HepG2 (cell line): ENCODE measurements around the gene PLEKHN1. TPM values are rescaled to one million over a fixed set of nuclear protein-coding genes. Genes with fewer than 3 reads are reported as not detected.

ENCODE experiments used
- AGO2 ChIP-seq: fragments of 200-400 bp; formaldehyde crosslinking; optimal IDR thresholded peaks from 2 replicates; pipeline ENCODE3; 2017; ENCODE audit warnings: mild to moderate bottlenecking, low read depth, low read length, moderate library complexity
- ARID2 ChIP-seq: sonication (generic); formaldehyde crosslinking; IDR thresholded peaks from 2 replicates; pipeline ENCODE4 v1.8.1; 2022; ENCODE audit warnings: mild to moderate bottlenecking, missing genetic modification reagents, borderline replicate concordance
- ATAD3A ChIP-seq: sonication (generic); formaldehyde crosslinking; IDR thresholded peaks from 2 replicates; pipeline ENCODE4 v1.4.0; 2020; ENCODE audit warnings: missing genetic modification reagents
- HIC2 ChIP-seq: sonication (generic); formaldehyde crosslinking; IDR thresholded peaks from 2 replicates; pipeline ENCODE4 v1.9.0; 2022; ENCODE audit warnings: low read depth, missing genetic modification reagents
- HOXA3 ChIP-seq: sonication (generic); formaldehyde crosslinking; IDR thresholded peaks from 2 replicates; pipeline ENCODE4 v1.5.0; 2020; ENCODE audit warnings: missing genetic modification reagents
- LBX2 ChIP-seq: sonication (generic); formaldehyde crosslinking; IDR thresholded peaks from 2 replicates; pipeline ENCODE4 v1.5.0; 2020; ENCODE audit warnings: missing genetic modification reagents, mild to moderate bottlenecking, borderline replicate concordance
- MAX ChIP-seq: IDR thresholded peaks from 2 replicates; pipeline ENCODE4 v1.6.1; 2012; ENCODE audit warnings: inconsistent platforms
- MED1 ChIP-seq: sonication (generic); formaldehyde crosslinking; IDR thresholded peaks from 2 replicates; pipeline ENCODE4 v1.4.0; 2020; ENCODE audit warnings: missing genetic modification reagents
- MTERF4 ChIP-seq: sonication (generic); formaldehyde crosslinking; IDR thresholded peaks from 2 replicates; pipeline ENCODE4 v1.8.0; 2023; ENCODE audit warnings: mild to moderate bottlenecking, missing genetic modification reagents
- MZF1 ChIP-seq: sonication (generic); formaldehyde crosslinking; IDR thresholded peaks from 2 replicates; pipeline ENCODE4 v1.8.1; 2023; ENCODE audit warnings: mild to moderate bottlenecking, missing genetic modification reagents, borderline replicate concordance
- NAIF1 ChIP-seq: sonication (generic); formaldehyde crosslinking; IDR thresholded peaks from 2 replicates; pipeline ENCODE4 v1.5.0; 2020; ENCODE audit warnings: mild to moderate bottlenecking, missing genetic modification reagents, borderline replicate concordance
- NCOR1 ChIP-seq: fragments of 200-600 bp; sonication (generic); IDR thresholded peaks from 2 replicates; pipeline ENCODE4 v1.7.0; 2017; ENCODE audit warnings: antibody characterized with exemption, low read length, borderline replicate concordance
- POLR2G ChIP-seq: fragments of 200-400 bp; formaldehyde crosslinking; IDR thresholded peaks from 2 replicates; pipeline ENCODE4 v1.6.1; 2018; ENCODE audit warnings: mild to moderate bottlenecking, low read depth, low read length, moderate library complexity
- RBFOX2 ChIP-seq: fragments of 200-400 bp; formaldehyde crosslinking; IDR thresholded peaks from 2 replicates; pipeline ENCODE4 v1.6.1; 2017; ENCODE audit warnings: low read depth, mild to moderate bottlenecking, low read length
- SMAD1 ChIP-seq: sonication (generic); formaldehyde crosslinking; IDR thresholded peaks from 2 replicates; pipeline ENCODE4 v1.4.0; 2020; ENCODE audit warnings: missing genetic modification reagents, low read depth, mild to moderate bottlenecking, borderline replicate concordance
- TRAFD1 ChIP-seq: sonication (generic); formaldehyde crosslinking; IDR thresholded peaks from 2 replicates; pipeline ENCODE4 v1.5.1; 2020; ENCODE audit warnings: missing genetic modification reagents, mild to moderate bottlenecking, borderline replicate concordance
- ZKSCAN8 ChIP-seq: IDR thresholded peaks from 2 replicates; pipeline ENCODE4 v1.6.1; 2016; ENCODE audit warnings: borderline replicate concordance, missing genetic modification reagents, missing compliant biosample characterization
- ZNF383 ChIP-seq: sonication (generic); formaldehyde crosslinking; IDR thresholded peaks from 2 replicates; pipeline ENCODE4 v1.4.0; 2020; ENCODE audit warnings: missing genetic modification reagents, mild to moderate bottlenecking, borderline replicate concordance
- ZNF432 ChIP-seq: sonication (generic); formaldehyde crosslinking; IDR thresholded peaks from 2 replicates; pipeline ENCODE4 v1.5.0; 2020; ENCODE audit warnings: missing genetic modification reagents, mild to moderate bottlenecking, borderline replicate concordance
- ZNF446 ChIP-seq: sonication (generic); formaldehyde crosslinking; IDR thresholded peaks from 2 replicates; pipeline ENCODE4 v1.5.0; 2020; ENCODE audit warnings: mild to moderate bottlenecking, missing genetic modification reagents
- ZNF530 ChIP-seq: sonication (generic); formaldehyde crosslinking; IDR thresholded peaks from 2 replicates; pipeline ENCODE4 v1.5.0; 2020; ENCODE audit warnings: low read depth, mild to moderate bottlenecking, missing genetic modification reagents
- ZNF576 ChIP-seq: sonication (generic); formaldehyde crosslinking; IDR thresholded peaks from 2 replicates; pipeline ENCODE4 v1.4.0; 2020; ENCODE audit warnings: mild to moderate bottlenecking, missing genetic modification reagents
- ZNF747 ChIP-seq: sonication (generic); formaldehyde crosslinking; IDR thresholded peaks from 2 replicates; pipeline ENCODE4 v1.8.1; 2023; ENCODE audit warnings: missing genetic modification reagents, mild to moderate bottlenecking, borderline replicate concordance
- polyA plus RNA-seq, 8 experiments: library from polyadenylated mRNA; depleted of rRNA in 3 of 8; stranded (reverse) in 7 of 8; unstranded in 1 of 8; fragments of >200 nt; fragmentation: Illumina TruSeq in 4 of 8; extraction: Trizol in 4 of 8; gene quantifications; 2 replicates each; pipeline versions ENCODE4 v1.2.1 to v1.2.3, GENCODE V29; 2011 to 2016; ENCODE audit warnings: low read depth in 4 of 8, missing spikeins in 1 of 8, mixed read lengths in 1 of 8; ENCODE audit not compliant: insufficient read depth in 1 of 8
- total RNA-seq, 5 experiments: library from RNA; depleted of rRNA; stranded (reverse); fragments of >200 nt; fragmentation: Illumina TruSeq; extraction: Trizol; gene quantifications; 2 replicates each; pipeline ENCODE4 v1.2.3, GENCODE V29; 2016; ENCODE audit warnings: low read depth in 1 of 5

Gene PLEKHN1
- total and polyA plus RNA-seq, 2 of the 13 experiments (the other 11 are each of a cell fraction or from before 2014, with no cell fraction given) = 0.42 to 0.58 TPM

- no peak for TF ChIP-seq MTERF4 (CRISPR knock-in tag)
- TF ChIP-seq TRAFD1 = no peak
- TF ChIP-seq HOXA3 = 0 out of 2 replicates have a peak, but pooled peaks have one; percentile 11
- no peak for TF ChIP-seq ZKSCAN8
- TF ChIP-seq LBX2 (CRISPR knock-in tag) = no peak
- TF ChIP-seq ZNF446 (CRISPR knock-in tag) = 0 out of 2 replicates have a peak, but pooled peaks have one; percentile 17
- TF ChIP-seq RBFOX2 = peak; percentile 49; the same call in 1 of the 2 replicates
- no peak for TF ChIP-seq ZNF530
- no peak for TF ChIP-seq ARID2 (CRISPR knock-in tag)
- no peak for TF ChIP-seq ZNF383 (CRISPR knock-in tag)
- no peak for TF ChIP-seq HIC2 (CRISPR knock-in tag)
- TF ChIP-seq ZNF432 (CRISPR knock-in tag) = no peak
- no peak for TF ChIP-seq ZNF747 (CRISPR knock-in tag)
- TF ChIP-seq MED1 = no peak
- TF ChIP-seq MAX = no peak
- TF ChIP-seq AGO2 = peak; percentile 51
- no peak for TF ChIP-seq NCOR1
- peak; percentile 26; the same call in 1 of the 2 replicates for TF ChIP-seq POLR2G
- TF ChIP-seq NAIF1 (CRISPR knock-in tag) = no peak
- TF ChIP-seq ATAD3A (CRISPR knock-in tag) = no peak
- no peak for TF ChIP-seq SMAD1 (CRISPR knock-in tag)
- TF ChIP-seq ZNF576 (CRISPR knock-in tag) = no peak
- no peak for TF ChIP-seq MZF1 (CRISPR knock-in tag)
These were observed 37.5 kb downstream of the PLEKHN1 start (continued) for GRCh38 chr1:1003618-1004419.
